HG03060 (cell line): ENCODE measurements around the gene SCAPER.

Experiments
- ATAC-seq: cut with Tn5 transposase; IDR thresholded peaks from one replicate; pipeline ENCODE4 v1.9.1; 2021; ENCODE audit warnings: low read depth, moderate number of reproducible peaks; ENCODE audit not compliant: unreplicated experiment

The SCAPER gene

DNA sequence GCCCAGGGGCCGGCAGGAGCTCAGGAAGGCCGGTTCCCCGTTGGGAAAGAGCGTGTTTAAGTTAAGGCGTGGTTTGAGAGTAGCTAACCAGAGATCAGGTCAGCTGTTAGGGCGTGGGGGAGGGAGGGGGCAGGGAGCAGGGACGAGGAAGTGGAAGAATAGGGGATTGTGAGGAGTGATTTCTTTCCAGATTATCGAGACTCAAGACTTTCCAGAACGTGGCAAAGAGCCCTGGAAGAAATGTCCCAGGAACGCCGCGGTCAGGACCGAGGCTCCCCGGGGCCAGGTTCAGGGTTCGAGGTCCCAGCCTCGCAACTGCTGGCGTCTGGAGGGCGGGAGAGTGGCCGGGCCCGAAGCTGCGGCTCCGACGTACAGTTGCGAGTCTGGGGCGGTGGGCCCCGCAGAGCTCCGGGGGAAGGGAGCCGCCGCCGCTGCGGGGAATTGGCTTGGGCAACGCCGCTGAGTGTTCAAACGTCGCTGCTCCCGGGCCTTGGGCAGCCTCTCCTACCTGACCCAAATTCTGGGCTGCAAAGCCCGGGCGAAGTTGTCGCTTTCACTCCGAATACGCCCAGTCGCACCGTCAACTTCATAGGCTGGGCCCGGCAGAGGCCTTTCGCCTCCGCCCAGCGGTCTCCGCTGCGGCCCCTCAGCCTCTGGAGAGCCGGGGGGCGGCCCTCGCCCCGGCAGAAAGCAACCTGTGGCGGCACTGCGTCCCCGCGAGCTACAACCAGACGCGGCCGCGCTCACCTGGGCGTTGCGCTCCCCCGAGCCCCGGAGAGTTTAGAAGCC lies 559.1 kb downstream of the SCAPER start:
- ATAC-seq, result no peak

DNA sequence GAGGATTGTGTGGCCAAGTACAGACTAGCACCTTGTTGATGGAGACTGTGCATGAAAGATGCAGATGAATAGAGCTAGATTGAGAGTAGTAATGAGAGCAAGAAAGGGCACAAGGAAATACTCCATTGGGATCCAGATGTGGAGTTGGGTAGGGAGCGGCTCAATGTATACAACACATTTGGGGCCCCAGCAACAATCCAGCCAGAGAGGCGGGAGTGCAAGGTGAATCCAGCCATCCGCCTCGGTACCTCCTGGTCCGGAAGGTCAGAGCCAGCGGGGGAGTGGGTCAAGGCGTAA lies 559.6 kb downstream of the SCAPER start:
- ATAC-seq, result no peak

DNA sequence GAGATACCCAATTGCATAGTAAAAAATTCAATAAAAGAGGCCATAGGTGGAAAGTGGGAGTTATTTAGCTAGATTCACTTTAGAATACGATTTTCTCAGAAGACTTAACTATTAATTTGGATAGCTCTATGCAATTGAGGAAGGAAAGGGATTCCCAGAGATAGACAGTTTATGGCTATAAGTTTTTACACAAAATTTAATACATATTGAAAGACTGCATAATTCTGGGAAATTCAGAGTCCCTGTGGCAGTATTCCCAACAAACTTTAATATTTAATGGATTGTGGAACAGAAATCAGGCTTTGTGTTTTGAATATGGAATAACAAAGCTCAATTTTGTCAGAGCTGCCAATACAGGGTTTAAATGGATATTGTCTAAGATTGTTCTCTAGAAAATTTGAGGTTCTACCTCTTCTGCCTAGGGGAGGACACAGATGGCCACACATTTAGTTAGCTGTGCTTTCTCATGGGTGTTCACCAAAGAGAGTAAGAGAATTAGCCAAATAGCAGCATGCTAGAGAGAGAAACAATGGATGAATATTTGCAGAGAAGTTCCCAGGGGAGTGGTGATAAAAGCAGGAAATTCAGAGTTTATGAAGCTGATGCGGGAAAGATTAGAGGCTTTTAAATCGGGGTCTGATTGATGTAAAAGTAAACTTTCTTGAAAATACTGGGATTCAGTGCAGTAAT lies 560.1 kb downstream of the SCAPER start:
- no peak for ATAC-seq

DNA sequence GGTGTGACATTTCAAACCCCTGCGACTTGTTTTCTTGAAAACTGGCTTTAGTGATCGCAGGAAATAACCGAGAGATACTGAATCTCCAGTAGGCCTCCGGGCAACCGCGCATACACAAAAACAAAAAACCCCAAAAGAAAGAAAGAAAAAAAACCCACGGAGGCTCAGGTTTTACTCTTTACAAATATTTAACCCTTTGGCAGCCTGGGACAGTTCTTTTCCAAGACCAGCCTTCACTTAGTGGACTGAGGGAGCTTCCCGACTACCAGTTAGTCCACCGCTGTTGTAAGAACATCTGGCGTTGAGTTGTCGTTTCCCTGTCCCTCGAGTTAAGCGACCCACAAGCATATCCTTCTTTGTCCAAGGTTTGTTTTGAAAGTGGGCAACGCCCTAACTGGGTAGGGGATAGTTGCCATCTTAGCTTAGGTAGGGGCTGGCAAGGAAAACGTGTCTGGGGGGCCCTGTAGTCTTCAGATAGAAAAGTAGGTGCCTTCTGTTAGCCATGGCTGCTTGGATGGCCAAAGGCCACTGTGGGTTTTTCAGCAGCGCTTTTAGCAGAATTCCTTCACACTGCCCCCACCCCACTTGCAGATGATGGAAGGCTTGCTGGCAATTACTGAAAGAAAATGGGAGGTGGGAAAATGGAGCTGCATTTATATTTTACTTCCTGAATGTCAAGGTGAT lies 561.7 kb downstream of the SCAPER start:
- ATAC-seq, result no peak

DNA sequence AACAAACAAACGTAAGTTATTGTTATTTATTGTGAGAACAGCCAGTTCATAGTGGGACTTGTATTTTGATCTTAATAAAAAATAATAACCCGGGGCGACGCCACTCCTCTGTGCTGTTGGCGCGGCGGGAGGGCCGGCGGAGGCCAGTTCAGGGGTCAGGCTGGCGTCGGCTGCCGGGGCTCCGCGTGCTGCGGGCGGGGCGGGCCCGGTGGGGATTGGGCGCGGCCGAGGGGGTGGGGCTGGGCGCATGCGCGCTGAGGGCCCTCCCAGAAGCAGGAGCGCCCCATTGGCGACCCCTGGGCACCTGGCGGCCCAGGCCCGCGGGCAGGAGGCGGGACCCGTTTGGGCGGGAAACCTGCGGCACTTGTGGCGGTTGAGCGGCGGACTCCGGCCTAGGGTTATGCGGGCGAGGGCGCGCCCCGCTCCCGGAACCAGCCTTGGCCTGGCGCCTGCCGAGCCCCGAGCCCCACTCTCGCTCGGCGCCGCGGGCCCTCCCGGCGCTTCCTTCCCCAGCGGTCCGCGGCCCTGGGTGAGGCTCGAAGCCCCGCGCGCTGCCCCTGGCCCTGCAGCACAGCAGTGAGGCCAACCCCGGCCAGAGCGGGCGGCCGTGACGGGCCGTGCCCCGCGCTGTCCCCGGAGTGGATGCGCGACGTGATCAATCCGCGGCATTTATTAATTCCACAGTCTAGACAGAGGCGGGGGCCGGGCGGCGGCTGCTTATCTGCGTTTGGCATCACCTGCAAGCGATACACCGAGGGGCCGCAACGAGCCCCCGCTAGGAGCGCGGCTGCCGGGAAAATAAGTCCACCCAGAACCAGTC lies 562.5 kb downstream of the SCAPER start:
- ATAC-seq, result no peak

DNA sequence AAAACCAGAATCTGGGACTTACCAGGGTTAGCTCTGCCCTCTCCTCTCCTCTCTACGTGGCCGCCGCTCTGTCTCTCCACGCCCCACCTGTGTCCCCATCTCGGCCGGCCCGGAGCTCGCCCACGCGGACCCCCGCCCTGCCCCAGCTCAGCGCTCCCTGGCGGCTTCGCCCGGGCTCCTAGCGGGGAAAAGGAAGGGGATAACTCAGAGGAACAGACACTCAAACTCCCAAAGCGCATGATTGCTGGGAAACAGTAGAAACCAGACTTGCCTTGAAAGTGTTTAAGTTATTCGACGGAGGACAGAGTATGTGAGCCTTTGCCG lies 563.1 kb downstream of the SCAPER start:
- ATAC-seq, result no peak

DNA sequence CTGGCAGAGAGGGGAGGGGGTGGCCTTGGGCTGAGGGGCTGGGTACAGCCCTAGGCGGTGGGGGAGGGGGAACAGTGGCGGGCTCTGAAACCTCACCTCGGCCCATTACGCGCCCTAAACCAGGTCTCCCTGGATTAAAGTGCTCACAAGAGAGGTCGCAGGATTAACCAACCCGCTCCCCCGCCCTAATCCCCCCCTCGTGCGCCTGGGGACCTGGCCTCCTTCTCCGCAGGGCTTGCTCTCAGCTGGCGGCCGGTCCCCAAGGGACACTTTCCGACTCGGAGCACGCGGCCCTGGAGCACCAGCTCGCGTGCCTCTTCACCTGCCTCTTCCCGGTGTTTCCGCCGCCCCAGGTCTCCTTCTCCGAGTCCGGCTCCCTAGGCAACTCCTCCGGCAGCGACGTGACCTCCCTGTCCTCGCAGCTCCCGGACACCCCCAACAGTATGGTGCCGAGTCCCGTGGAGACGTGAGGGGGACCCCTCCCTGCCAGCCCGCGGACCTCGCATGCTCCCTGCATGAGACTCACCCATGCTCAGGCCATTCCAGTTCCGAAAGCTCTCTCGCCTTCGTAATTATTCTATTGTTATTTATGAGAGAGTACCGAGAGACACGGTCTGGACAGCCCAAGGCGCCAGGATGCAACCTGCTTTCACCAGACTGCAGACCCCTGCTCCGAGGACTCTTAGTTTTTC lies 563.6 kb downstream of the SCAPER start:
- no peak for ATAC-seq

DNA sequence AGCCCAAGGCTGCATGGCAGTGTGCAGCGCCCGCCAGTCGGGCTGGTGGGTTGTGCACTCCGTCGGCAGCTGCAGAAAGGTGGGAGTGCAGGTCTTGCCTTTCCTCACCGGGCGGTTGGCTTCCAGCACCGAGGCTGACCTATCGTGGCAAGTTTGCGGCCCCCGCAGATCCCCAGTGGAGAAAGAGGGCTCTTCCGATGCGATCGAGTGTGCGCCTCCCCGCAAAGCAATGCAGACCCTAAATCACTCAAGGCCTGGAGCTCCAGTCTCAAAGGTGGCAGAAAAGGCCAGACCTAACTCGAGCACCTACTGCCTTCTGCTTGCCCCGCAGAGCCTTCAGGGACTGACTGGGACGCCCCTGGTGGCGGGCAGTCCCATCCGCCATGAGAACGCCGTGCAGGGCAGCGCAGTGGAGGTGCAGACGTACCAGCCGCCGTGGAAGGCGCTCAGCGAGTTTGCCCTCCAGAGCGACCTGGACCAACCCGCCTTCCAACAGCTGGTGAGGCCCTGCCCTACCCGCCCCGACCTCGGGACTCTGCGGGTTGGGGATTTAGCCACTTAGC lies 564.3 kb downstream of the SCAPER start:
- ATAC-seq, result no peak

DNA sequence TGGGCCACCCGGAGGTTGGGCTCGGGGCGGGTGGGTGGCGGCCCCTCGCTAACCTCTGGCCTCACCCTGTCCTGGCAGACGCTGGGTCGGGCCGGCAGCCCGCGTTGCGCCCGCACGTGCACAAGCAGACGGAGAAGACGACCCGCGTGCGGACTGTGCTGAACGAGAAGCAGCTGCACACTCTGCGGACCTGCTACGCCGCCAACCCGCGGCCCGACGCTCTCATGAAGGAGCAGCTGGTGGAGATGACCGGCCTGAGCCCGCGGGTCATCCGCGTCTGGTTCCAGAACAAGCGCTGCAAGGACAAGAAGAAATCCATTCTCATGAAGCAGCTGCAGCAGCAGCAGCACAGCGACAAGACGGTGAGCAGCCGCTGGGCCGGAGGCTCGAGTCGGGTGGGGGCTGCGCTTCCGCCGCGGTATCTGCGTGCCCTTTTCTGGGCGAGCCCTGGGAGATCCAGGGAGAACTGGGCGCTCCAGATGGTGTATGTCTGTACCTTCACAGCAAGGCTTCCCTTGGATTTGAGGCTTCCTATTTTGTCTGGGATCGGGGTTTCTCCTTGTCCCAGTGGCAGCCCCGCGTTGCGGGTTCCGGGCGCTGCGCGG lies 564.8 kb downstream of the SCAPER start:
- no peak for ATAC-seq

DNA sequence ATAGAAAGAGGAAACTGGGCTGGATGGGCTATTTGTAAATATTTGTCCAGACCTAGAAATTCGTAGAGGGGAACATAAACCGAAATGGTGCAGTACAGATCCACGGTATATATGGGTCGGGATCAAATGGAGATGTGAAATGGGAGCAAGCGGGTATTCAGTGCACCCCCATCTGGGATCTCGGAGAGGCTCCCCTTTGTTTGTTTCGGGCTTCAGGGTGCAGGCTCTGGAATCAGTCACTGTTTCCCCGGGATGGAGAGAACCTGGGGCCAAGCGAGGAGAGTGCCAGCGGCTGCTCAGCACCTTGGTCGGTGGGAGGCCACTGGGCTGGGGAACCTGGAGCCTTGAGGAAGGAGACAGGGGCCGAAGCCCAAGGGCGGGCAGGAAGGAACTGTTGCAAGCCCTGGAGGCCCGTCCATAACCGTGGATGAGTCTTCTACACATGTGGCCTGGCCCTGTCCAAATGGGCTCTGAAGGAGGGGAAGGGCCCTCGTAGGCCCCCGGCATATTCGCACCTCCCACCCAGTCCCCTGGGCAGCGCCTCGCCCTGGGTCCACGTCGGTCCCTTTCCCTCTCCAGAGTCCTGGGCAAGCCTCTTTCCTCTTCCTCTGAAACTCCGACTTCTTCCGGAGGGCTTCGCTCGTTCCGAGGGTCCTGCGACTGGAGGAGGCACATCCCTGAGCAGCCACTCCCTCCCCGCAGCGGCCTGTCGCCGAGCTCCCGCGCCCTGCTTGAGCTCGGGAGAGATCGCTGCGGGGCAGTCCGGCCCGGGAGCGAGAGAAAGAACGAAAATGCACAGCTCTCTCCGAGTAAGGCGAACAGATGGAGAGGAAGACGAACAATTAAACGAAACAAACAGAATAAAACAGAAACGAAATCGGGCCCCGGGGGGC lies 565.6 kb downstream of the SCAPER start:
- ATAC-seq, result no peak

DNA sequence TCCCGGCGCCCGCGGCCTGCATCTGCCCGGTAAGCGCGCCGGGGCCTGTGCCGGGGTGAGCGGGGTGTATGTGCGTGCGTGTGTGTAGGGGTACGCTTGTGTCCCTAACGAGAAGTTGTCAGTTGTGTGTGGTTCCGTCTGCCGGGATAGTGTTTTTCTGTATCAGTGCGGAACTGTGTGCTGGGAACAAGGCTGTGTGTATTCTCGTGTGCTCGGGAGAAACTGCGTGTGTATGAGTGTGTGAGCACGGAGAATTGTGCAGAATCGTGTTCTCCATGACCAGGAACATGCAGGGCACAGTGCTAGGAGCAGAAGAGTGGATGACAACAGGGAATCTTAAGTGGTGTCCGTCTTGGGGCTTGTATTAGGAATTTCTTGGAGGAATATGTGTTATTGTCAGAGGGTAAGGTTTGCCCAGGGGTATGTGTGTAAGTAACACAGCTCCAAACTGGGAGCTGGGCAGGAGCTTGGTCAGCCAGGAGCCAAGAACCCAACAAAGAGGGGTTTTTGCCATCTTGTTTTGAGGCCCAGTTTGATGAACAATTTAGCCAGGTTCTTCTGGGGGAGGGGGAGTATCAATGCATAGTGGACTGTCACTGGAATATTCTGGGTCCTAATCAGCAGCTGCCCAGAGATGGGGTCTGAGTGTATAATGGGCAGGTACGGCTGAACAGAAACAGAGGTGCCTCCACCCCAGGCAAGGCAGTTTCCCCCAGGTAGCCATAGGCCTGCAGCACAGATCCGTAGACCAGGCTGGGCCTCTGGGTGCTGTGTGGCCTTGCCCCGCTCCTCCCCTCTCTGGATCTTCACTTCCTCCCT lies 566.4 kb downstream of the SCAPER start:
- ATAC-seq, result no peak

DNA sequence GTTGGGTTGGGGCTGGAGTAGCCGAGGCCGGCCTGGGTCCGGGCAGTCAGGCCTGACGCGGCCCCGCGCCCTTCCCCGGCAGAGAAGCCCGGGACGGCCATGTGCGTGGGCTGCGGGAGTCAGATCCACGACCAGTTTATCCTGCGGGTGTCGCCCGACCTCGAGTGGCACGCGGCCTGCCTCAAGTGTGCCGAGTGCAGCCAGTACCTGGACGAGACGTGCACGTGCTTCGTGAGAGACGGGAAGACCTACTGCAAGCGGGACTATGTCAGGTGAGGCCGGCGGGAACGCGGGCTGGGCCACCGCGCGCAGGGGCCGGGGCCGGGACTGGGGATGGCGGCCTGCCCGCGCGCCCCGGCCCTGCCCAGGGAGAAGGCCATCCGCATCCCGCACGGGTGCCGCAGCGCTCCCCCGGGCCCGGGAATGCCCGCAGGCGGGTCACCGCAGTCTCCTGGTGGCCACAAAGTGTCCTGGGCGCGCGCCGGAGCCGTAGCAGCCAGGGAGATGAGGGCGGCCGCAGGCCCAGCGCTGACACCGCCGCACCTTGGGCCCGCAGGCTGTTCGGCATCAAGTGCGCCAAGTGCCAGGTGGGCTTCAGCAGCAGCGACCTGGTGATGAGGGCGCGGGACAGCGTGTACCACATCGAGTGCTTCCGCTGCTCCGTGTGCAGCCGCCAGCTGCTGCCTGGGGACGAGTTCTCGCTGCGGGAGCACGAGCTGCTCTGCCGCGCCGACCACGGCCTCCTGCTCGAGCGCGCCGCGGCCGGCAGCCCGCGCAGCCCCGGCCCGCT lies 567.2 kb downstream of the SCAPER start:
- ATAC-seq, result no peak

DNA sequence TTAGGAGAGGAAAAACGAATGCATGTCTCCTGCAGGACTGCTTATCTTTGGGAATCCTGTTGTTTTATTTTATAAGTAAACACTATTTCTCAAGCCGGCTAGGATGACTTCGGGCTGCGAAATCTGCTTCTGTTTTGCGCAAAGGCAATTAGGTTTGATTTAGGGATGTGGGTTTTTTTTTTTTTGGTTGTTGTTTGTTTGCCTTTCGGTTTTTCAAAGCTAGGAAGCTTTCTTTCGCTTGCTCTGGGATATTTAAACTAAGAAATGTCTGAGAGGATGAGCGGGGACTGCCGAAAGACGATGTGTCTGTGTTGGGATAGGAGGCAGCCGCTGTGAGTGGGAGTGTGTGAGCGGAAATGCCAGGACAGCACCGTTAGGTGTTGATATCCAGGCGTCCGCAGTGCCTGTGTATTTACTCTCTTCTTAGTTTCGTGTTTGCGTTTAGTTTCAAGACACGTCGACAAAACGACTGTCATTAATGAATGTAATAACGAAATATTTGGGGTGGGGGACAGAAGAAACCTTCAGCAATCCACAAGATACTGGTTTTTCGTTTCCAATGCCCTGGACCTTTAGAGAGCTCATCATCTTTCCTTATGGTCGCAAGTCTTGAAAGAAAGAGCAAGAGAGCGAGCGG lies 568.0 kb downstream of the SCAPER start:
- ATAC-seq, result no peak

DNA sequence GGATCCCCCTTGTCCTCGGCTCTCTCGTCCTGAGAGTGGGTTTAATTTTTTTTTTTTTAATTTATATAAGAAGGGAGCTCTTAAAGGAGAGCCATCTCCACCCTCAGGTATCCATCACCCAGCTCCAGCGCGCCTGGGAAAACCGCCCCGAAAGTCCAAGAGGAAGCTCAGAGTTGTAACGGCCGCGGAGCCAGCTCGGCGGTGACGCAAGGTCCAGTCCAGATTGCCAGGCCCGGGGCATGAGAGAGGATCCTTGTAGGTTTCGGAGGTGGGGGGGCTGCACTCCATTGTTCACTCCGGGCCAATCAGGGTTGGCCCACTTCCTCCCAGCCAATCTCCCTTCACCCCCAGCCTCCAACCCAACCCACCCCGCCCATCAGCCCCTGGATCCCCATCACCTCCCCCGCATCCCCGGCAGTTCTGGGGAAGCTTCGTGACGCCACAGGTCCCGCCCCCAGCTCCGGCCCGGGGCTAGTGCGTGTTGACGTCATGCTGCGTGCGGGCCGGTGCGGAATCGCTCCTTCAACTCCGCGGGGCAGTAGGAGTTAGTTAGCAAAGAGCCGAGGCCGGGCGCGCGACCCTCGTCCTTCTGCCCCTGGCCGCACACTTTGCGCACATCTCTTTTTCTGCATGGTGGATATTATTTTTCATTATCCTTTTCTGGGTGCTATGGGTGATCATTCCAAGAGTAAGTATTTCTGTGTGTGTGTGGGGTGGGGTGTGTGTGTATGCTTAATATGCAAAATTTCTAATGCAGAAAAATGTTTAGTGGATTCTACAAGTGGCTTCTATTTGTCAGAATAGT lies 568.7 kb downstream of the SCAPER start, which contains the start of gene ISL2:
TSS of gene ISL2 (plus strand) at position 520 of the 805 bp plus-strand sequence. CDS start at position 631, 111 bp downstream.
- ATAC-seq, result no peak

DNA sequence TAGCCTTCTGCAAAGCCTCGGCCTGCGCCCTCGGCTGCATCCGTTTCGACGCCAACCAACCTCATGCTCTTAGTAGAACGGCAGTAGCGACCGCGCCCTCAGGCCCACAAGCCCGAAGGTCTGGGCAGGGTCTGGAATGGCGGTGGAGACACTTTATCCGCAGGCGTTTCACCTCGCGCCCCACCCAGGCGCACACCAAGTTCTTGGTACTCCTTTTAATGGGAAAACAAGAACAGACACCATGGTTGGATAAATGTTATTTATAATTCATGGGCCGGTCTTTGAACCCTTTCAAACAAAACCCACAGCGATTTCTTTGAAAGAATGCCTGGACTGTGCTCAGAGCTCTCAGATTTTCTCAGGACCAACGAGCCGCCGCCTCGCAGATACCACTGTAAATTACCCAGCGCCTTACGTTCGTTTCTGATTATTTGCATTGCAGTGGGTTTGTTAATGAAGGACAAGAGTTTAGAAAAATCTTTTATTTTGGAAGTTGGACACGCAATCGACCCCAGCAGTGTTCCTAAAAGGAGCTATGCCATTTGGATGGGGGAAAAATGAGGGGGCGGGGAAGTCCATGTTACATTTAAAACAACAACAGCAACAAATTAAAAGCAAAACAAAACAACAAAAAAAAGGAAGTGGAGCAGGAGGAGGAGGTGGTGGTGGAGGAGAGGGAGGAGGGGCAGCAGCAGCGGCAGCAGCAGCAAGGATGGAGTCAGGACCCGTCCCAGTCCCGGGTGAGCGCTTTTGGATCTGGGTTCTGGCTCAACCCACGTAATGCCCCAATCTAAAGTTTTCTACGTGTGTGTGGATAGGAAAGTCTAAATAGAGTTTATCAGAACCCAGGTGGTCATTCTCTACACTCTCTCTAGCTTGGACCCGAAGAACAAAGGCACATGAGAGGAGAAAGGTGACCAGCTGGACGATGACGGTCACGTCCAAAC lies 569.6 kb downstream of the SCAPER start:
- ATAC-seq, result no peak
